Tibial nerve (tissue), 4 donors: ENCODE results near the gene MAPKAP1. TPM values are rescaled to one million over a fixed set of nuclear protein-coding genes. Genes with fewer than 3 reads are reported as not detected.
"Not testable (repeated sequence)": the region's sequence is repeated elsewhere in the genome, so short reads cannot be mapped to it uniquely, and the experiment has no call there.

ENCODE experiments used
- DNase-seq, 2 donors: peaks; one replicate each; pipeline ENCODE4 v3.0.0-alpha.2; 2019; ENCODE audit warnings: low spot score in 2 of 2
- H3K27ac ChIP-seq, 4 donors: fragments of 200-600 bp; sonication (generic) in 3 of 4; one replicate each; pipeline ENCODE4 v1.5.1; 2017 to 2019; ENCODE audit warnings: mild to moderate bottlenecking in 1 of 4
- H3K27me3 ChIP-seq, 2 donors: fragments of 200-600 bp; sonication (generic) in 1 of 2; one replicate each; pipeline versions ENCODE4 v1.5.1 to v1.6.0; 2017 to 2019
- H3K36me3 ChIP-seq, 3 donors: fragments of 200-600 bp; sonication (generic); one replicate each; pipeline ENCODE4 v1.5.1; 2018 to 2019
- H3K4me1 ChIP-seq, 4 donors: fragments of 200-600 bp; sonication (generic) in 3 of 4; one replicate each; pipeline ENCODE4 v1.5.1; 2017 to 2019
- H3K4me3 ChIP-seq, 4 donors: fragments of 200-600 bp; sonication (generic) in 3 of 4; one replicate each; pipeline ENCODE4 v1.5.1; 2017 to 2019; ENCODE audit warnings: mild to moderate bottlenecking in 1 of 4, moderate library complexity in 1 of 4
- H3K9me3 ChIP-seq, 4 donors: fragments of 200-600 bp; sonication (generic) in 3 of 4; one replicate each; pipeline ENCODE4 v1.5.1; 2017 to 2019
- EP300 ChIP-seq, 2 donors: sonication (generic); formaldehyde crosslinking; IDR thresholded peaks; one replicate each; pipeline ENCODE4 v1.6.1; 2017; ENCODE audit warnings: antibody characterized with exemption in 2 of 2, mild to moderate bottlenecking in 1 of 2
- POLR2A ChIP-seq, 2 donors: fragments of 450-650 bp; IDR thresholded peaks; one replicate each; pipeline ENCODE4 v1.6.1; 2017; ENCODE audit warnings: antibody characterized with exemption in 2 of 2, mild to moderate bottlenecking in 2 of 2, moderate library complexity in 2 of 2
- WGBS, 2 donors: methylation state at CpG; one replicate each; pipeline ENCODE4 v1.1.5; 2018; 5-methylcytosine and 5-hydroxymethylcytosine counted together
- total RNA-seq, 4 donors: library from RNA; depleted of rRNA; stranded (reverse); fragments of >200 nt; gene quantifications; one replicate each; pipeline ENCODE4 v1.1.0, GENCODE V29; 2016
- TF ChIP-seq, protein P1 (sequence below), 5 experiments: fragments of 200-600 bp in 3 of 5; fragments of 450-650 bp in 2 of 5; sonication (generic) in 3 of 5; IDR thresholded peaks; one replicate each; pipeline ENCODE4 v1.5.1; 2016 to 2019; ENCODE audit warnings: antibody characterized with exemption in 5 of 5, mild to moderate bottlenecking in 3 of 5, moderate library complexity in 2 of 5

Gene MAPKAP1
- total RNA-seq, 4 donors from 2014 or later = 61.4 to 111 (median 92.7) TPM

DNA sequence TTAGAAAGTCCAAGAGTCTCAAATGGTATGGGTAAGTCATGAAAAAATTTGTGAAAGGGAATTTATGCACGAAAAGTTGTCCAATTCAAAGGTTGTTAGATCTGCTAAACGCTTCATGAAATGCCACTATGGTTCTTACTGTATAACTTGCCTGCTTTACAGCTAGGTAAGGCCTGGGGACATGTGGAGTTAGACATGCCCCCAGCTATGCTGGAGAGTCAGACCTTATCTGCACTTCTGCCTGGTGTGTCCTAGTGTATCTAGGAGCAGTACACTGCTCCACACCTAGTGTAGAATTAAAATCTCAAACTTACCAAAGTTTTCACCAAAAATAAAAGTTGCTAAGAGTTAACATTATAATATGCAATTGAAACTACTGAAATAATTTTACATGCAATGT, 136.8 kb downstream of the MAPKAP1 start:
- 94 to 100% methylated on average over 2 of the region's 2 CpGs for WGBS, 2 donors

DNA sequence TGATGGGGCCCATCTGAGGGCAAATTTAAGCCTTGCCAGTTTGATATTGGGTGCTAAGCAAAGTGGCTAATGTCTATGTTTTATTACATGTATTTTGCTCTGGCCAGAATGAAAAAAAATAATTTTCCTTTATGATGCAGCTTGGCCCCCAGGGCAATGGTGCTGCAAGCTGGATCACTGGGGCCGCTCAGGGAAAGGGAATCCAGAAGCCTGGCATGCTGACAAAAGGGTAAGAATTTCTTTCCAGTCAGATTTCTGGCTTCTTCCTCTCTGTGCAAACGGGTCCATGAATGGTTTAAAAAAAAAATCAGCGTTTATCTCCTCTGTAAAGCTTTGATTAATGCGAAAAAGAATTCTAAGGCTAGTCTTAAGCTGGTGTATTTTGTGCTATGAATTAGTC, 138.4 kb downstream of the MAPKAP1 start:
- TF ChIP-seq POLR2A (IDR thresholded peaks at IDR 0.05) (no peak), EP300 (IDR thresholded peaks at IDR 0.05) (no peak)
- TF ChIP-seq, protein P1, sequence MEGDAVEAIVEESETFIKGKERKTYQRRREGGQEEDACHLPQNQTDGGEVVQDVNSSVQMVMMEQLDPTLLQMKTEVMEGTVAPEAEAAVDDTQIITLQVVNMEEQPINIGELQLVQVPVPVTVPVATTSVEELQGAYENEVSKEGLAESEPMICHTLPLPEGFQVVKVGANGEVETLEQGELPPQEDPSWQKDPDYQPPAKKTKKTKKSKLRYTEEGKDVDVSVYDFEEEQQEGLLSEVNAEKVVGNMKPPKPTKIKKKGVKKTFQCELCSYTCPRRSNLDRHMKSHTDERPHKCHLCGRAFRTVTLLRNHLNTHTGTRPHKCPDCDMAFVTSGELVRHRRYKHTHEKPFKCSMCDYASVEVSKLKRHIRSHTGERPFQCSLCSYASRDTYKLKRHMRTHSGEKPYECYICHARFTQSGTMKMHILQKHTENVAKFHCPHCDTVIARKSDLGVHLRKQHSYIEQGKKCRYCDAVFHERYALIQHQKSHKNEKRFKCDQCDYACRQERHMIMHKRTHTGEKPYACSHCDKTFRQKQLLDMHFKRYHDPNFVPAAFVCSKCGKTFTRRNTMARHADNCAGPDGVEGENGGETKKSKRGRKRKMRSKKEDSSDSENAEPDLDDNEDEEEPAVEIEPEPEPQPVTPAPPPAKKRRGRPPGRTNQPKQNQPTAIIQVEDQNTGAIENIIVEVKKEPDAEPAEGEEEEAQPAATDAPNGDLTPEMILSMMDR (IDR thresholded peaks at IDR 0.05) = no peak
- Histone ChIP-seq H3K27me3 (no peaks in the 10 kb centered on the region), H3K27ac (no peak overlapping the region), H3K9me3 (peaks cover 0 to 9% (median 0%) of the 10 kb centered on the region in 4 donors), H3K4me3 (no peak overlapping the region), H3K4me1 (peaks cover 0 to 11% (median 0%) of the 10 kb centered on the region in 4 donors), H3K36me3 (peaks cover 0 to 4% (median 0%) of the 10 kb centered on the region in 3 donors)
- no peak for DNase-seq
- WGBS, 2 donors = 41 to 45% methylated on average over 4 of the region's 4 CpGs

More for the DNA sequence above, 136.8 kb downstream of the MAPKAP1 start:
- no peak overlapping the region for H3K4me3 ChIP-seq
- H3K4me1 ChIP-seq = peaks cover 0 to 11% (median 0%) of the 10 kb centered on the region in 4 donors
- peaks cover 0 to 5% (median 0%) of the 10 kb centered on the region in 3 donors for H3K36me3 ChIP-seq
- peaks cover 0 to 9% (median 0%) of the 10 kb centered on the region in 4 donors for H3K9me3 ChIP-seq
- H3K27me3 ChIP-seq = no peaks in the 10 kb centered on the region
- H3K27ac ChIP-seq = no peak overlapping the region
- no peak for DNase-seq
- TF ChIP-seq EP300 (IDR thresholded peaks at IDR 0.05) (no peak), POLR2A (IDR thresholded peaks at IDR 0.05) (no peak)
- TF ChIP-seq, protein P1 (IDR thresholded peaks at IDR 0.05) = no peak

DNA sequence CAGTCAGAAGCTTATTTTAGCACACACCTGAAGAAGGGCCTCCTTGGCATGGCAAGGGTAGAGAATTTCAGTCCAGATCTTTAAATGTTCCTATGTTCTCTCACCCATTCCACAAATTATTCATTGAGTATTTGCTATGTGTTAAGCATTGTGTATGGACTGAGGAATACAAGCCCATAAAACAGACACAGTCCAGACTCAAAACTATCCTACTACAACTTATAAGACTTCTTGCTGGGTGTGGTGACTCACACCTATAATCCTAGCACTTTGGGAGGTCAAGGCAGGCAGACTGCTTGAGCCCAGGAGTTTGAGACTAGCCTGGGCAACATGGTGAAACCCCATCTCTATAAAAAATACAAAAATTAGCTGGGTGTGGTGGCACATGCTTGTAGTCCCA, 141.0 kb downstream of the MAPKAP1 start:
- not testable (repeated sequence) for H3K9me3 ChIP-seq, H3K4me3 ChIP-seq, H3K4me1 ChIP-seq, H3K27me3 ChIP-seq, DNase-seq, H3K36me3 ChIP-seq, H3K27ac ChIP-seq

DNA sequence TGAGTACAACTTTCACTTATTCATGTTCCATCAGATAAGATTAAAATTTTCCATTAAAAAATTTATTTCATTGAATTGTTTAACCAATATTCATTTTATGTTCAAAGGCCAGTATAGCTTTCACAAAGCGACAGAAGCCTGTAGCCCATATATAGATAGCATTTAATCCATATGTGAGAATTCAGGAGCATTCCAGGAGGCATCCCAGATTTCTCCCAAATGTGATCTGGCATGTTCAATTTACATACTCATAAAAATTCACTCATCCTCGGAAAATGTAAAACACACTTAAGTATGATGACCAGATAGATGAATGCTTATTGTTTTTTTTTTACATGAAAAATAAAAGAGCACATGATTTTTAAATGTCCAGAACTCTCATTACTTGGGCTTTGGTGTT, 141.9 kb downstream of the MAPKAP1 start:
- H3K36me3 ChIP-seq = no peaks in the 10 kb centered on the region
- no peaks in the 10 kb centered on the region for H3K9me3 ChIP-seq
- no peak overlapping the region for H3K4me3 ChIP-seq
- H3K27ac ChIP-seq = no peak overlapping the region
- H3K27me3 ChIP-seq = no peaks in the 10 kb centered on the region
- no peak for TF ChIP-seq POLR2A (IDR thresholded peaks at IDR 0.05)
- no peak for TF ChIP-seq EP300 (IDR thresholded peaks at IDR 0.05)
- TF ChIP-seq, protein P1 (IDR thresholded peaks at IDR 0.05) = no peak
- 97 to 98% methylated on average over 2 of the region's 2 CpGs for WGBS, 2 donors
- DNase-seq = no peak
- peaks cover 0 to 6% (median 0%) of the 10 kb centered on the region in 4 donors for H3K4me1 ChIP-seq

DNA sequence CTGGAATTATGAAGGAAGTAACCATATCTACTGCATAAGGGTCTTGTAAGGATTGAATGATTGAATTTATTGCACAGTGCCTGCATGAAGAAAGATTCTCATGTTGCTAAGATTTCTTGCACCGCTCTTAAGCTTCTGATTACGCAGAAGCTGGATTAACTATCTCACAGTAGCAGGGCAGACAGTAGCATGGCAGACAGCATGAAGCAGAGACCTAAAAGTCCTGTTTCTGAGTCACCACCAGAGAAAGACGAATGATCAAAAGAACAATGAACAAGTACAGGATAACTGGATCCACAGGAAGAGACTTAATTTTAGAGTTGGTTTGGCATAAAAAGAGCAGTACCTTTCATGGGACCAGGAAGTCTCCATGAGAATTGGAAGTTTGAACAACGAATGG, 142.4 kb downstream of the MAPKAP1 start:
- H3K27ac ChIP-seq = no peak overlapping the region
- TF ChIP-seq, protein P1 (IDR thresholded peaks at IDR 0.05) = no peak
- TF ChIP-seq POLR2A (IDR thresholded peaks at IDR 0.05) (no peak), EP300 (IDR thresholded peaks at IDR 0.05) (no peak)
- 90% methylated on average over 4 of the region's 4 CpGs for WGBS, 2 donors
- no peaks in the 10 kb centered on the region for H3K36me3 ChIP-seq
- peaks cover 0 to 6% (median 0%) of the 10 kb centered on the region in 4 donors for H3K4me1 ChIP-seq
- H3K9me3 ChIP-seq = no peaks in the 10 kb centered on the region
- no peaks in the 10 kb centered on the region for H3K27me3 ChIP-seq
- no peak overlapping the region for H3K4me3 ChIP-seq
- DNase-seq = no peak
